ENCODE data around the gene SP3.
A peak's percentile ranks its signal among the peaks of the same experiment; 100 is the strongest.

GRCh38 chr2:173948842-173949241, 16.3 kb downstream of the SP3 start:
- TF ChIP-seq REST (IDR thresholded peaks at IDR 0.05) = no peak
- TF ChIP-seq, protein P1, sequence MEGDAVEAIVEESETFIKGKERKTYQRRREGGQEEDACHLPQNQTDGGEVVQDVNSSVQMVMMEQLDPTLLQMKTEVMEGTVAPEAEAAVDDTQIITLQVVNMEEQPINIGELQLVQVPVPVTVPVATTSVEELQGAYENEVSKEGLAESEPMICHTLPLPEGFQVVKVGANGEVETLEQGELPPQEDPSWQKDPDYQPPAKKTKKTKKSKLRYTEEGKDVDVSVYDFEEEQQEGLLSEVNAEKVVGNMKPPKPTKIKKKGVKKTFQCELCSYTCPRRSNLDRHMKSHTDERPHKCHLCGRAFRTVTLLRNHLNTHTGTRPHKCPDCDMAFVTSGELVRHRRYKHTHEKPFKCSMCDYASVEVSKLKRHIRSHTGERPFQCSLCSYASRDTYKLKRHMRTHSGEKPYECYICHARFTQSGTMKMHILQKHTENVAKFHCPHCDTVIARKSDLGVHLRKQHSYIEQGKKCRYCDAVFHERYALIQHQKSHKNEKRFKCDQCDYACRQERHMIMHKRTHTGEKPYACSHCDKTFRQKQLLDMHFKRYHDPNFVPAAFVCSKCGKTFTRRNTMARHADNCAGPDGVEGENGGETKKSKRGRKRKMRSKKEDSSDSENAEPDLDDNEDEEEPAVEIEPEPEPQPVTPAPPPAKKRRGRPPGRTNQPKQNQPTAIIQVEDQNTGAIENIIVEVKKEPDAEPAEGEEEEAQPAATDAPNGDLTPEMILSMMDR (IDR thresholded peaks at IDR 0.05) = no peak
- TF ChIP-seq, protein P2, sequence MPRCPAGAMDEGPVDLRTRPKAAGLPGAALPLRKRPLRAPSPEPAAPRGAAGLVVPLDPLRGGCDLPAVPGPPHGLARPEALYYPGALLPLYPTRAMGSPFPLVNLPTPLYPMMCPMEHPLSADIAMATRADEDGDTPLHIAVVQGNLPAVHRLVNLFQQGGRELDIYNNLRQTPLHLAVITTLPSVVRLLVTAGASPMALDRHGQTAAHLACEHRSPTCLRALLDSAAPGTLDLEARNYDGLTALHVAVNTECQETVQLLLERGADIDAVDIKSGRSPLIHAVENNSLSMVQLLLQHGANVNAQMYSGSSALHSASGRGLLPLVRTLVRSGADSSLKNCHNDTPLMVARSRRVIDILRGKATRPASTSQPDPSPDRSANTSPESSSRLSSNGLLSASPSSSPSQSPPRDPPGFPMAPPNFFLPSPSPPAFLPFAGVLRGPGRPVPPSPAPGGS (IDR thresholded peaks at IDR 0.05) = no peak
- TF ChIP-seq CEBPB (IDR thresholded peaks at IDR 0.05) = peak in 1 of 2 experiments; percentile 16; a peak in 1 of 4 replicates
- TF ChIP-seq NR3C1 (IDR thresholded peaks at IDR 0.05) = no peak
- no peak for TF ChIP-seq ZFP36 (IDR thresholded peaks at IDR 0.05; ENCODE audit: borderline replicate concordance, partially characterized antibody)
- no peak for TF ChIP-seq EP300 (IDR thresholded peaks at IDR 0.05)
